Measurements from ENCODE around the gene MUCL3.

GRCh38 chr6:30935018-30935417 lies 5.8 kb upstream of the MUCL3 start:
- no peak for TF ChIP-seq CTCF (IDR thresholded peaks at IDR 0.05)
- no peak for TF ChIP-seq EZH2 (IDR thresholded peaks at IDR 0.05; ENCODE audit: borderline replicate concordance, insufficient read depth, low read depth, low read length, poor library complexity, severe bottlenecking)
